ENCODE results near the gene NDE1.
"Not testable (repeated sequence)": the region's sequence is repeated elsewhere in the genome, so short reads cannot be mapped to it uniquely, and the experiment has no call there.

Gene NDE1

GRCh38 chr16:15647294-15648014 lies 2.6 kb upstream of the NDE1 start:
- TF ChIP-seq, protein P1, sequence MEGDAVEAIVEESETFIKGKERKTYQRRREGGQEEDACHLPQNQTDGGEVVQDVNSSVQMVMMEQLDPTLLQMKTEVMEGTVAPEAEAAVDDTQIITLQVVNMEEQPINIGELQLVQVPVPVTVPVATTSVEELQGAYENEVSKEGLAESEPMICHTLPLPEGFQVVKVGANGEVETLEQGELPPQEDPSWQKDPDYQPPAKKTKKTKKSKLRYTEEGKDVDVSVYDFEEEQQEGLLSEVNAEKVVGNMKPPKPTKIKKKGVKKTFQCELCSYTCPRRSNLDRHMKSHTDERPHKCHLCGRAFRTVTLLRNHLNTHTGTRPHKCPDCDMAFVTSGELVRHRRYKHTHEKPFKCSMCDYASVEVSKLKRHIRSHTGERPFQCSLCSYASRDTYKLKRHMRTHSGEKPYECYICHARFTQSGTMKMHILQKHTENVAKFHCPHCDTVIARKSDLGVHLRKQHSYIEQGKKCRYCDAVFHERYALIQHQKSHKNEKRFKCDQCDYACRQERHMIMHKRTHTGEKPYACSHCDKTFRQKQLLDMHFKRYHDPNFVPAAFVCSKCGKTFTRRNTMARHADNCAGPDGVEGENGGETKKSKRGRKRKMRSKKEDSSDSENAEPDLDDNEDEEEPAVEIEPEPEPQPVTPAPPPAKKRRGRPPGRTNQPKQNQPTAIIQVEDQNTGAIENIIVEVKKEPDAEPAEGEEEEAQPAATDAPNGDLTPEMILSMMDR (IDR thresholded peaks at IDR 0.05; ENCODE audit: insufficient read depth, low read depth, low read length, missing control alignments), result no peak
- no peak overlapping the region for H3K4me3 ChIP-seq (ENCODE audit: low read depth, low read length)
- no peak for DNase-seq (ENCODE audit: low read depth)

- TF ChIP-seq, protein P1 (IDR thresholded peaks at IDR 0.05; ENCODE audit: insufficient read depth, low read depth, low read length, missing control alignments), result no peak
- H3K4me3 ChIP-seq (ENCODE audit: low read depth, low read length), result no peak overlapping the region
- DNase-seq (ENCODE audit: low read depth), result no peak
Measured at GRCh38 chr16:15648135-15648730, 1.8 kb upstream of the NDE1 start.

GRCh38 chr16:15649311-15649710 lies 734 bp upstream of the NDE1 start:
- DNase-seq (ENCODE audit: low read depth), result not testable (repeated sequence)
- H3K4me3 ChIP-seq (ENCODE audit: low read depth, low read length), result peak overlapping the region; percentile 53

DNA sequence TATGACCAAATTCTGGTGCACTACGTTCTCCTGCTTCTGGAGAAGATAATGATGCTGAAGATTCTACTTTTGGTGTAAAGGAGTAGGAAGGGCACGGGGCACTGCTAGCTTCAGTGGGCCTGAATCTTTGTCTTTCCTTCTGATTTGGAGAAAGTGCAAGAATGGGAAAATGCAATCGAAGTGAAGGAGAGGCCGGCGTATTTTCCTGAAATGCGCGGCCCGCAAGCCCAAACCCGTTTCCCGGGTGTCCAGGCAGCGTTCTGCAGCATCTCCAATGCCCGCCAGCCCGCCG lies 372 bp upstream of the NDE1 start:
- peak overlapping the region; percentile 53 for H3K4me3 ChIP-seq (ENCODE audit: low read depth, low read length)
- TF ChIP-seq, protein P1 (IDR thresholded peaks at IDR 0.05; ENCODE audit: insufficient read depth, low read depth, low read length, missing control alignments), result no peak
- DNase-seq (ENCODE audit: low read depth), result no peak

DNA sequence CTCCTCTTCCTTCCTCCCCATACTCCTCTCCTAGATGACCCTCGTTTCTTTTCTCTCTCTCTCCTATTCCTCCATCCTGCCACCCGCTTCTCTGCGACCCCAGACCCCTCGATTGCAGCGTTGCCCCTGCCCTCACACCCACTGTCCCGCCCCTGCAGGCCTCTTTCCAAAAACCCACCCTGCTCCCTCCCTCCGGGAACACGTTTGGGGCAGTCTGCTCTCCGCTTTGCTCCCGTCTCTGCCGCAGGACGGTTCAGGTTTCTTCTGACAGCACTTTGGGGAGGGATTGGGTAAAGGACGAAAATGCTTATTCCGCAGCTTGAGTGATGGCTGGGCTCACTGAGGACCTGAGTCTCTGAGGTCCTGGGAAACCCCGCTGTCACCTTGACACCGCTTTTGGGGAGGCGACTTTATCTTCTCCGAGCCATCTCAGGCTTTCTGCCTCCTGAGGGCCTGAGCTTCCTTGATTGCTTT lies 690 bp downstream of the NDE1 start:
- TF ChIP-seq, protein P1 (IDR thresholded peaks at IDR 0.05; ENCODE audit: insufficient read depth, low read depth, low read length, missing control alignments), result no peak
- H3K4me3 ChIP-seq (ENCODE audit: low read depth, low read length), result peak overlapping the region; percentile 96
- DNase-seq (ENCODE audit: low read depth), result peak; percentile 76

GRCh38 chr16:15652293-15653001 lies 2.4 kb downstream of the NDE1 start:
- no peak for DNase-seq (ENCODE audit: low read depth)
- TF ChIP-seq, protein P1 (IDR thresholded peaks at IDR 0.05; ENCODE audit: insufficient read depth, low read depth, low read length, missing control alignments), result no peak
- peak overlapping the region; percentile 96 for H3K4me3 ChIP-seq (ENCODE audit: low read depth, low read length)

GRCh38 chr16:15653227-15653626 lies 3.2 kb downstream of the NDE1 start:
- TF ChIP-seq, protein P1 (IDR thresholded peaks at IDR 0.05; ENCODE audit: insufficient read depth, low read depth, low read length, missing control alignments), result no peak
- DNase-seq (ENCODE audit: low read depth), result no peak
- H3K4me3 ChIP-seq (ENCODE audit: low read depth, low read length), result no peak overlapping the region

Measured in GM12865 (cell line).